Measurements from ENCODE around the gene ANKRD40. TPM values are rescaled to one million over a fixed set of nuclear protein-coding genes. Genes with fewer than 3 reads are reported as not detected.
A peak's percentile ranks its signal among the peaks of the same experiment; 100 is the strongest.
"Not testable (repeated sequence)": the region's sequence is repeated elsewhere in the genome, so short reads cannot be mapped to it uniquely, and the experiment has no call there.

Gene ANKRD40, protein sequence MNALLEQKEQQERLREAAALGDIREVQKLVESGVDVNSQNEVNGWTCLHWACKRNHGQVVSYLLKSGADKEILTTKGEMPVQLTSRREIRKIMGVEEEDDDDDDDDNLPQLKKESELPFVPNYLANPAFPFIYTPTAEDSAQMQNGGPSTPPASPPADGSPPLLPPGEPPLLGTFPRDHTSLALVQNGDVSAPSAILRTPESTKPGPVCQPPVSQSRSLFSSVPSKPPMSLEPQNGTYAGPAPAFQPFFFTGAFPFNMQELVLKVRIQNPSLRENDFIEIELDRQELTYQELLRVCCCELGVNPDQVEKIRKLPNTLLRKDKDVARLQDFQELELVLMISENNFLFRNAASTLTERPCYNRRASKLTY
- 34.8 and 42.5 TPM in 2 replicates for total RNA-seq (2014; rRNA removed; shearing (Covaris generic); ENCODE audit: low replicate concordance)

DNA sequence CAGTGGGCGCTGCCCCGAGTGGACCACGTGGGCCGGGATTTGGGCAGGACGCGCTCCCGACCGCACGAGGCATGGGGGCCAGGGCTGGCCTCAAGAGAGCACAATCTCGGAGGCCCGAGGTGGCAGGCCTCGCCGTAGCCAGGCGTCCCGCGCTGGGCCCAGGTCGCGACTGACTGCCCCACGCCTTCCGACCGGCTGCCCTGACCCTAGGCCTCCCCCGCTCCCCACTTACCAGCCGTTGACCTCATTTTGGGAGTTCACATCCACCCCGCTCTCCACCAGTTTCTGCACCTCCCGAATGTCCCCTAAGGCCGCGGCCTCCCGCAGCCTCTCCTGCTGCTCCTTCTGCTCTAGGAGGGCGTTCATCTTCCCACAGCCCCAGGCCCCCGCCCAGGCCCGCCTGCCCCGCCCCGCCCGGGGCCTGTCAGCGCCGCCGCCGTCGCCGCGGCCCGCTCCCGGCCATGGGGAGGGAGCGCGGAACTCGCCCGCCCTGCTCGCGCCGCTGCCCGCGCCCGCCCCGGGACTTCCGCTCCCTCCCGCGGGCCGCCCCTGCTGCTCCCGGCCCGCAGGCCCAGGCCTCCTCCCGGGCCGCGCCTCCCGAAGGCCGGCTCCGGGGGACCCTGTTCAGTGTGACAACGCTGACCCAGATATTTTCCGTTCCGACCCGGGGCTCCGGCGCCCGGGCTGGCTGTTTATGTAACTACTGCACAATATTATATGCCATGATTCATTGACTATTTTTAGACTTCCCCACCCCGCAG, at the start of gene ANKRD40:
ANKRD40 (minus strand) TSS at position 626 of the 761 bp plus-strand sequence; CDS start at position 366, 260 bp downstream.
- DNase-seq: peak; percentile 92
- H3K36me3 ChIP-seq: peaks cover 30% of the 10 kb centered on the region

DNA sequence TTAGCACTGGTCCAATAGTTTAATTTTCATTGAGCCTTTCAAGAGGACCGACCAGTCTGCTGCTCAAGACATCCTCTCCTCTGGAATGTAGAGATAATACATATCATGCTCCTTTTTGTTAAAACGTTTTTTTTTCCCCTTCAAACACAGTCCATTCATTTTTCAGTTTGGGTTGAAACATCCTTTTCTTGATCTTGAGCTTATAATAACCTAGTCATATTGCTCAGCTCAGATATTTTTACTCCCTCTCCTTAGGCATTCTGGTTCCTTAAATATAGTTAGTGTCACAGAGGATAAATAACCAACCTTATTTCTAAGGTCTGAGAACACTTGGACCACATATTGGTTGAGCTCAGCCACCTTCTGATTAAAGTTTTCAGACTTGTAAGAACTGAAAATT, 46.8 kb upstream of the ANKRD40 start:
- Histone ChIP-seq H3K36me3 (peaks cover 66% of the 10 kb centered on the region), H3K27me3 (no peaks in the 10 kb centered on the region), H3K9me3 (no peaks in the 10 kb centered on the region), H3K4me3 (no peak overlapping the region)
- DNase-seq: no peak

More for the DNA sequence above, at the start of gene ANKRD40:
- Histone ChIP-seq H3K9me3 (no peaks in the 10 kb centered on the region), H3K4me3 (peak within 1 kb of the TSS; percentile 84), H3K27me3 (no peaks in the 10 kb centered on the region)

DNA sequence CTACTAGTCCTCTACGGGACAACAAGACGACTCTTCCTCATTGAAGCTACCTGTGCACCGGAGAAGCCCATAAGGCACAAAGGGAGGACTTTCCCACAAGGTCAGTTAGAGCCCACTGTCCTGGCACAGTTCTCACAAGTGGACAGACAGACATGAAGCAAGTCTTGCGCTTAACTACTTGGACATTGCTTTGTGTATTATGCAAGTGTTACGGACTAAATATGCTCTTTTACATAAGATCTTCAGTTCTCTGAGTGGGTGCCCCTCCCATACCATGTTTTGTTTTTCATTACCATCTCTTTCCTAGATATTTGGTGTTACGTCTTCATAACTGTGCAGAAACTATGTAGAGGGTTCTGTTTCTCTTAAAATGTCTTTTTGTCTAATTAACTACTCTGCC, 41.5 kb upstream of the ANKRD40 start:
- Histone ChIP-seq H3K27me3 (no peaks in the 10 kb centered on the region), H3K36me3 (peaks cover 97% of the 10 kb centered on the region), H3K9me3 (no peaks in the 10 kb centered on the region), H3K4me3 (no peak overlapping the region)
- no peak for DNase-seq

DNA sequence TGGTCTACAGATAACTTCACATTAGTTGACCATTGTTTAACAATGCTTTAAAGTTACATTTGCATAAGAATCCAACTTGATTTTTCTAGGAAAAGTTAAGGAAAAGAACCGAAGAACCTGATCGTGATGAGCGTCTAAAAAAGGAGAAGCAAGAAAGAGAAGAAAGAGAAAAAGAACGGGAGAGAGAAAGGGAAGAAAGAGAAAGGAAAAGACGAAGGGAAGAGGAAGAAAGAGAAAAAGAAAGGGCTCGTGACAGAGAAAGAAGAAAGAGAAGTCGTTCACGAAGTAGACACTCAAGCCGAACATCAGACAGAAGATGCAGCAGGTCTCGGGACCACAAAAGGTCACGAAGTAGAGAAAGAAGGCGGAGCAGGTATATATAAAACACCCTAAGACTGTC, 37.9 kb upstream of the ANKRD40 start:
- no peak for DNase-seq
- Histone ChIP-seq H3K4me3 (no peak overlapping the region), H3K27me3 (no peaks in the 10 kb centered on the region), H3K9me3 (no peaks in the 10 kb centered on the region), H3K36me3 (peaks cover 95% of the 10 kb centered on the region)

DNA sequence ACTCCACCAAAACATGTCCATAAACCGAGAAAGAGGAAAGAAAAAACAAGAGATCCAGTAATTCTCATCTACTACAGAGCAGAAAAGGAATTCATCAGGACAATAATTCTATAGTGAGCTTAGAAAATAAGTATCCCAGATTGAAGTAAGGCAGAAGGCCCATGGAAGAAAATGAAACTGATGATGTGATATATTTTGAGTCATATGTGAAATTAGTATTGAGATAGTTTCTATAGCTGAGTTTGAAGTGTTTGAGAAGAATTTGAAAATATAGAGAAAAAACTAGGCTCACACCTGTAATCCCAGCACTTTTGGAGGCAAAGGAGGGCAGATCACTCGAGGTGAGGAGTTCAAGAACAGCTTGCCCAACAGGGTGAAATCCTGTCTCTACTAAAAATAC, 31.4 kb upstream of the ANKRD40 start:
- Histone ChIP-seq H3K27me3 (no peaks in the 10 kb centered on the region), H3K4me3 (no peak overlapping the region), H3K36me3 (peaks cover 76% of the 10 kb centered on the region), H3K9me3 (no peaks in the 10 kb centered on the region)
- DNase-seq: no peak

DNA sequence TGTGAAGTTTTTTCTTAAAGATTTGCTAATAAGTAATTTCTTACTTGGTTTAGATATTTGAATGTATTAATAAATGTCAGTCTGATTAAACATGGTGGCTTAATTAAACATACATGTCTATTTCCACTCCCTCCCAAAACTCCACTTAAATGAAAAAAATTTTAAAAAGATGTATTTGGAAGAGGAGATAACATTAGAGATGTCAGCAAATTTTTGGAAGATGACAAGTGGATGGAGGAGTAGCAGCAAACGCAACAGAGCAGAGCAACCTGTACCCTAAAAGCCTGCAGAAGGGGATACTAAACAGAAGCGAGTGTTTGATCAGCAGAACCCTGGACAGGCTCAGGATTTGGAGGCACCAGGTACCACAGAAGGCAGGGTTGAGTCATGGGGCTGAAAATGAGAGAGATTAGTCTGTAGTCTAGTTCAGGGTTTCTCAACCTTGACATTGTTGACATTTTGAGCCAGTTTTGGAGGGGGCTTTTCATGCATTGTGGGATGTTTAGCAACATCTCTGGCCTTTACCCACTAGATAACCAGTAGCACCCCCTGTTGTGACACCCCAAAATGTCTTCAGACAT, 29.5 kb upstream of the ANKRD40 start:
- Histone ChIP-seq H3K27me3 (no peaks in the 10 kb centered on the region), H3K4me3 (no peak overlapping the region), H3K9me3 (no peaks in the 10 kb centered on the region), H3K36me3 (peaks cover 62% of the 10 kb centered on the region)
- no peak for DNase-seq

DNA sequence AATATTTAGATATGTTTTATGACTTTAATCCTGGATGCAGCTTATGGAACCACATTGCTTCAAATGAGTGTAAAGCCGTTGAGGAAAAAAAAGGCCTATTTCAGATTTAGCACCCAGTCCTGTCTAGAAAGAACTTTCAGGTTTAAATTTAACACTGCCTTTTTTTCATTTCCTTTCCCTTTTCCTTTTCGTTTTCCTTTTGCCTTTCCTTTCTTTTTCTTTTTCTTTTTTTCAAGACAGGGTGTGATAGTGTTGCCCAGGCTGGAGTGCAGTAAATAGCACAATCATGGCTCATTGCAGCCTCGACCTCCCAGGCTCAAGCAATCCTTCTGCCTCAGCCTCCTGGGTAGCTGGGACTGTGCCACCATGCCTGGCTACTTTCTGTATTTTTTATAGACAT, 27.6 kb upstream of the ANKRD40 start:
- Histone ChIP-seq H3K36me3 (peaks cover 55% of the 10 kb centered on the region), H3K27me3 (no peaks in the 10 kb centered on the region), H3K4me3 (no peak overlapping the region), H3K9me3 (no peaks in the 10 kb centered on the region)
- DNase-seq: no peak

DNA sequence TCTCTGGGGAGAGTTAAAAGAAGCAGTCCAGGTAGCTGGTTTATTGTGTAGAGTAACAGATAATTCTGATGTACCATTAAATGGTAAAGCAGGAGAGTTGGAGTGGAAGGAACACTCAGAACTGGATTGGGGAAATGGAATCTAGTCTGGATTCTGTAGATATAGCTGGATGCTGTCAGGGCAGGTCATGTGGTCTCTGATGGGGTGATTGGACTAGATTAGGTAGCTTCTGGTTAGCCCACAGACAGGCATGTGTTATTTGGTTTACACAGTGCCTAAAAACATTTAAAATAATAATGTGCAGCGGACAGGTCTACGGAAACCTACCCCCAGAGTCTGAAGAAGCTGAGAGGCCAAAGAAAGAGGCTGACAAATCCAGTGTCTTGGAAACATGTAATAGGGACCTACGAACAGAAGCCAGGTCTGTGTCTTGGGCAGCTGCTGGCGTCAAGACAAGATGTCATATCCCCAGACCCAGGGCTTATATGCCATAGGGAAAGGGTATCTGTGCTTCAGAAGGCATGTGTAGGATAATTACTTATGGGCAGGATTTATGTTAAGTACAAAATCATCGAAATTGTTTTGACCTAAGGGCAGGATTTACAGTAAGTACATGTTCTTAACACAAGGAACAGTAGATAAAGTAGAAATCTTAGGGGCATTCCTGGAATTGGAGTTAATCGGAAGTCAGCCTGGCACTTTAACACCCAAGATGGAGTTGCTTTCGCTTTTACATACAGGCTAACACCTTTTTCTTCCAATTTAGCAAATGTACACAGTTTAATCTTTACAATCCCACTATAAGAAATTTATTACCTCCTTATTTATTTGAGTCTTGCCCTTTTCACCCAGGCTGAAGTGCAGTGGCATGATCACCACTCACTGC, 24.1 kb upstream of the ANKRD40 start:
- H3K27me3 ChIP-seq: no peaks in the 10 kb centered on the region
- no peak for DNase-seq
- H3K4me3 ChIP-seq: no peak overlapping the region
- no peaks in the 10 kb centered on the region for H3K9me3 ChIP-seq
- peaks cover 31% of the 10 kb centered on the region for H3K36me3 ChIP-seq

DNA sequence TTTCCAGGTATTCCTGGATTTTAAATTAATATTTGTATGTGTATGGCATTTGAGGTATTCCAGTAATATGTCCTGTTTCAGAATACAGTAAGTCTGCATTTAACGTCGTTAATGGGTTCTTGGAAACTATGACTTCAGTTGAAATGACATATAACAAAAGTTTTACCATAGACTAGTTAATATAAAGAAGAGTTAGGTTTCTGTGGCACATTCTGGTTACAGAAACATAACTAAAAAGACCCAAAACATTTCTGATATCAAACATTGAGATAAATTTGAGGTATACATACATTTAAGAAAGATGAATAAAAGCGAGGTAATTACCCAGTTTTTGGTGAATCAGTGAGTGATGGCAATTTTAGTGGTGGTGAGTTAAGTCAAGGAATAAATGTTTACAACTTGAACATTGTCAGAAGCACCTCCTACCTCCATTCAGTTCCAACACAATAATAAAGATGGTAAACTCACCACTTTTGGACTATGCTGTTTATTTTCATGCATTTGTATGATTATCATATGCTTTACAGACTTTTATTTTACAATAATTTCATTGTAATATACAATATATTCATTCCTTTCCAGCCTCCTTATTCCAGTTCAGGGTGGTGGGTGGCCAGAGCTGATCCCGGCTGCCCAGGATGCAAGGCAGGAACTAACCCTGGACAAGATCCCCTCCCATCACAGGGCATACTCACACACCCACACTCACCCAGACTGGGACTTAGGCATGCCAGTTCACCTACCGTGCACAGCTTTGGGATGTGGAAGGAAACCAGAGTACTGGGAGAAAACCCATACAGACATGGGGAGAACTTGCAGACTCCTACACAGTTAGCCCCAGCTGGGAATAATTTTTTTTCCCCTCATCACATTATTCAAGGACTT, 21.4 kb upstream of the ANKRD40 start:
- Histone ChIP-seq H3K4me3 (no peak overlapping the region), H3K27me3 (no peaks in the 10 kb centered on the region), H3K9me3 (no peaks in the 10 kb centered on the region), H3K36me3 (peaks cover 44% of the 10 kb centered on the region)
- DNase-seq: no peak

DNA sequence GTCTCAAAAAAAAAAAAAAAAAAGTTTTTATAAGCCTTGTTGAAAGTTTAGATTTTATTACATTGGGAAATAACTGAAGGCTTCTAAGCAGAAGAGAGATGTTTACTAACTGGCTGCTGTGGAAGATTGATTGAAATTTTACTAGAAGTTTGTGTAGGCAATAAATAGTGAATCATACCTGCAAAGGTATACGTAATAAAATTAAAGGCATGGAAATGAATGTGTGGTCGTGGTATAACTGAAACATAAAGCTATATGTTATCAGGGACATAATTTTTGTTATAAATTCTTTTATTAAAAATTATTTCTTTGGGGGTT, 20.4 kb upstream of the ANKRD40 start:
- no peak overlapping the region for H3K4me3 ChIP-seq
- no peaks in the 10 kb centered on the region for H3K9me3 ChIP-seq
- H3K36me3 ChIP-seq: peaks cover 51% of the 10 kb centered on the region
- no peak for DNase-seq
- no peaks in the 10 kb centered on the region for H3K27me3 ChIP-seq

DNA sequence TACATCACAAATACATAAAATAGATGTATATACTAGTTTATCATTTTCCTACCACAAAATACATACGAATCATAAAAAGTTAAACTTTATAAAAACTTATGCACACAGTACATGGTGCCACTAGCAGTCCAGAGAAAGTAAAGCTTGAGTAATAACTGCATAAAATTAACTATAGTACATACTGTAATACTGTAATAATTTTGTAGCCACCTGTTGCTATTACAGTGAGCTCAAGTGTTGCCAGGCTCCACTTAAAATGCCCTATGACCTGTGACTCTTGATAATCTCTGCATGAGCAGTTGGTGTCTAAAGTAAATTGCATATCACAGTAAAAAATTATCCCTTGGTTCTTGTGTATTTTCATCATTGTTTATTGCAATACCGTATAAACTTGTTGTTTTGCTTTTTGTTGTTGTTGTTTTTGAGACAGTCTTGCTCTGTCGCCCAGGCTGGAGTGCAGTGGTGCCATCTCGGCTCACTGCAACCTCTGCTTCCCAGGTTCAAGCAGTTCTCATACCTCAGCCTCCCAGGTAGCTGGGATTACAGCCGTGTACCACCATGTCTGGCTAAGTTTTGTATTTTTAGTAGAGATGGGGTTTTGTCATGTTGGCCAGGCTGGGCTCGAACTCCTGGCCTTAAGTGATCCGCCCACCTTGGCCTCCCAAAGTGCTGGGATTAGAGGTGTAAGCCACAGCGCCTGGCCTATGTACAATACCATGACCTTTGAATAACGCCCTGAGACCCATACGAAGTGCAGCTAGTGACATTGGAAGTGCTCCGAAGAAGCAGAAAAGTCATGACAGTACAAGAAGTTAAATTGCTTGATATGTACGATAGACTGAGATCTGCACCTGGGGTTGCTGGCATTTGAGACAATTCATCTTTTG, 18.3 kb upstream of the ANKRD40 start:
- no peak for DNase-seq
- H3K36me3 ChIP-seq: peaks cover 48% of the 10 kb centered on the region
- H3K9me3 ChIP-seq: no peaks in the 10 kb centered on the region
- no peak overlapping the region for H3K4me3 ChIP-seq
- H3K27me3 ChIP-seq: no peaks in the 10 kb centered on the region

DNA sequence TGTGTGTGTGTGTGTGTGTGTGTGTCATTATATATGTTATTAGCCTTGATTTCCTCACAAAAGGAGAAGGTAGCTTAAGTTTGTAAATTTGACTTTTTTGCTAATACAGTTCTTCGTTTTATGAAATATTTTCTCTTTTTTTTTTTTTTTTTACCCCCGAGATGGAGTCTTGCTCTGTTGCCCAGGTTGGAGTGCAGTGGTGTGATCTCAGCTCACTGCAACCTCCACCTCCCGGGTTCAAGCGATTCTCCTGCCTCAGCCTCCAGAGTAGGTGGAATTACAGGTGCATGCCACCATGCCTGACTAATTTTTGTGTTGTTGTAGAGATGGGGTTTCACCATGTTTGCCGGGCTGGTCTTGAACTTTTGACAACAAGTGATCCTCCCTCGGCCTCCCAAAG, 16.9 kb upstream of the ANKRD40 start:
- H3K27me3 ChIP-seq, DNase-seq, H3K9me3 ChIP-seq, H3K4me3 ChIP-seq: not testable (repeated sequence)
- peaks cover 50% of the 10 kb centered on the region for H3K36me3 ChIP-seq

DNA sequence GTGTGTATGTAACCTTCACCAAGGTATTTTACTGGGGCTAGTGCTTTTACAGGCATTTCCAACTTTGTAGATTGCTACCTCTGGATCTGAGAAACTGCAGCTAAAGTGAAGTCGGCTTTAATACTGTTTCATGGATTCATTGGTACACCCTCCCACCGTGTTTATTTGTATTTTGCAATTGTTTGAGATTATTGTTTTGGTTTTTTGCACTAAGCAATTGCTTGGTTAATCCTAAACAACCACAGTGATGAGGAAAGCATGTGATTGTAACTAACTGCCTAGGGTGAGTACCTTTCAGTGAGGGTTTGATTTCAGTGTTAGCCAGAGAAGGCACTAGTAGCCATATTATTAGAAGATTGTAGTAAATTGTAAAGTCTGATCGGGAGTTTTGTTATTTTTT, 15.0 kb upstream of the ANKRD40 start:
- Histone ChIP-seq H3K9me3 (no peaks in the 10 kb centered on the region), H3K27me3 (no peaks in the 10 kb centered on the region), H3K36me3 (peaks cover 42% of the 10 kb centered on the region), H3K4me3 (peak overlapping the region; percentile 10)
- DNase-seq: no peak

DNA sequence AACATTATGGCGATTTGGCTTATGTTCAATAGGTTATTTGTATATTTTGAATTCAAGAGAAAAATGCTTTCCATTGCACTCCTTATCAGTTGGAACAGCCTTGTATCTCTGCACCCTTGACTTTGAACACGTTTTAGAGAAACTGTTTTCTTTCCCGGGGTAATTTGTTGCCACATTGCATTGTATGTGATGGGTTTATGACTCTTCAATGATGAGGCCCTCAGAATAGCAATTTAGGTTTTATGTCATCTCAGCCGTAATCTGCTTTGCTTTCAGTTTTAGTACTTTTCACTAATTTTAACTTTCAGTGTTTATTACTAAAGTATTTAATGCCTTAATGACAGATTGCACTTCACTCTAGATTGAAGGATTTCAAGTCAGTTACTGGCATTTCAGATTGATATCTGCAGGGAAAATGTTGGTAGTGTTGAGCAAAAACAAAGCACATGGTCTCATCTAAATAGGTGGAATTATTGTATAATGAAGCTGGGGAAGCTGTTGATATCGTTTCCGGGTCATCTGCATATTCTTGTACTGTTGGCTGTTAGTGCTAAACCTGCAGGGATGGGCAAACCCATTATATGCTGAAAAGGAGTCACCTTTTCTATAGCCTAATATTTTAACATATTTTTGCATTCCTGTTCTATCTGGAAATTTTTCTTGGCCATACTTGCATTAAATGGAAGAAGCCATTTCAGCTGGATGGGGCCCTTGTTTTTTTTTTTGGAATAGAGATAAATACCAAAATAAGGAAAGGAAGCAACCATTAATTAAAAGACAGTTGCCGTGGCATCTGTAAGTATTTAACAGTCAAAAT, 13.7 kb upstream of the ANKRD40 start:
- H3K27me3 ChIP-seq: no peaks in the 10 kb centered on the region
- peaks cover 38% of the 10 kb centered on the region for H3K36me3 ChIP-seq
- H3K9me3 ChIP-seq: no peaks in the 10 kb centered on the region
- no peak for DNase-seq
- H3K4me3 ChIP-seq: peak overlapping the region; percentile 74

Measured in MG63 (cell line).